Endothelial cell of umbilical vein (primary cell): ENCODE measurements around the gene APEH. TPM values are rescaled to one million over a fixed set of nuclear protein-coding genes. Genes with fewer than 3 reads are reported as not detected.

Experiments used
- BruUV-seq: library from RNA; stranded (reverse); fragments of 400-500 nt; replicated peaks from 2 replicates; lab custom pipeline; 2021; lab: Mats Ljungman, UMichigan
- CTCF ChIA-PET: fragments of 300-600, 350-600 bp; sonication (Branson Sonifier 250); formaldehyde crosslinking; loops from one replicate; lab custom pipeline; 2021; ENCODE audit warnings: antibody characterized with exemption, inconsistent platforms; lab: Charles Lee
- POLR2A ChIA-PET: fragments of 300-600, 350-600 bp; sonication (Branson Sonifier 250); formaldehyde crosslinking; loops from one replicate; lab custom pipeline; 2021; ENCODE audit warnings: antibody characterized with exemption, inconsistent platforms; lab: Charles Lee
- DNase-seq: peaks from one replicate; pipeline ENCODE4 v3.0.0-alpha.2; 2011; ENCODE audit warnings: low read depth, low spot score
- FAIRE-seq: peaks from 2 replicates; lab custom pipeline; 2011; peaks lifted over from hg19 to GRCh38; lab: Jason Lieb, UNC
- H2AFZ ChIP-seq: 2 replicates; pipeline ENCODE4 v1.6.0; 2012; ENCODE audit warnings: low read depth, low read length, control low read depth, inconsistent platforms
- H3K27ac ChIP-seq: 2 replicates; pipeline ENCODE4 v1.5.1; 2011; ENCODE audit warnings: low read depth, mild to moderate bottlenecking, control low read depth, low read length, moderate library complexity; ENCODE audit not compliant: insufficient read depth
- H3K27me3 ChIP-seq, 2 experiments: 2 replicates each; pipeline versions ENCODE4 v1.6.0 to v1.6.1; 2011; ENCODE audit warnings: low read length in 2 of 2, mixed read lengths in 1 of 2; ENCODE audit not compliant: control insufficient read depth in 2 of 2, insufficient read depth in 2 of 2
- H3K36me3 ChIP-seq, 2 experiments: 2 replicates in 1 of 2; 3 replicates in 1 of 2; pipeline ENCODE4 v1.5.1; 2011; ENCODE audit warnings: low read length in 2 of 2, mild to moderate bottlenecking in 1 of 2, moderate library complexity in 1 of 2; ENCODE audit not compliant: control insufficient read depth in 2 of 2, insufficient read depth in 2 of 2; ENCODE audit errors: extremely low read depth in 1 of 2
- H3K4me1 ChIP-seq: 3 replicates; pipeline ENCODE4 v1.5.1; 2011; ENCODE audit warnings: mild to moderate bottlenecking, low read length; ENCODE audit not compliant: control insufficient read depth, insufficient read depth; ENCODE audit errors: extremely low read depth
- H3K4me2 ChIP-seq: 2 replicates; pipeline ENCODE4 v1.6.1; 2011; ENCODE audit warnings: low read length, control low read depth, mixed read lengths; ENCODE audit not compliant: insufficient read depth
- H3K4me3 ChIP-seq, 3 experiments: fragments of 200-600 bp in 1 of 3; sonication (generic), shearing (Covaris generic) in 1 of 3; replicated peaks in 1 of 3; 2 replicates each; pipeline ENCODE4 v1.5.1; 2011 to 2016; ENCODE audit warnings: control low read depth in 3 of 3, low read length in 3 of 3, mild to moderate bottlenecking in 2 of 3, inconsistent platforms in 1 of 3, low read depth in 1 of 3, moderate library complexity in 1 of 3; ENCODE audit not compliant: insufficient read depth in 1 of 3
- H3K79me2 ChIP-seq: 2 replicates; pipeline ENCODE4 v1.6.0; 2012; ENCODE audit warnings: low read length, inconsistent platforms; ENCODE audit not compliant: control insufficient read depth, insufficient read depth
- H3K9ac ChIP-seq: replicated peaks from 2 replicates; pipeline ENCODE3; 2011; ENCODE audit warnings: low read length, control low read depth; ENCODE audit not compliant: insufficient read depth; ENCODE audit errors: extremely low read depth
- H3K9me1 ChIP-seq: replicated peaks from 3 replicates; pipeline ENCODE4 v1.6.0; 2011; ENCODE audit warnings: mild to moderate bottlenecking, low read length; ENCODE audit not compliant: control insufficient read depth, insufficient read depth; ENCODE audit errors: extremely low read depth
- H3K9me3 ChIP-seq: replicated peaks from 2 replicates; pipeline ENCODE4 v1.5.1; 2012; ENCODE audit warnings: low read length, inconsistent platforms; ENCODE audit not compliant: control insufficient read depth, insufficient read depth
- H4K20me1 ChIP-seq: replicated peaks from 2 replicates; pipeline ENCODE3; 2011; ENCODE audit warnings: mild to moderate bottlenecking, low read length; ENCODE audit not compliant: control insufficient read depth, insufficient read depth; ENCODE audit errors: extremely low read depth
- CTCF ChIP-seq, 2 donors: IDR thresholded peaks; 1 replicate in 1 of 2; 2 replicates in 1 of 2; pipeline ENCODE4 v1.5.1; 2011; ENCODE audit warnings: low read length in 2 of 2, mild to moderate bottlenecking in 2 of 2, moderate library complexity in 2 of 2, control low read depth in 1 of 2, inconsistent platforms in 1 of 2, low read depth in 1 of 2; ENCODE audit not compliant: insufficient read depth in 1 of 2; ENCODE audit errors: extremely low read depth in 1 of 2
- EZH2 ChIP-seq: IDR thresholded peaks from 2 replicates; pipeline ENCODE4 v1.6.1; 2012; ENCODE audit warnings: borderline replicate concordance, low read depth, mild to moderate bottlenecking, moderate library complexity, low read length, inconsistent platforms; ENCODE audit not compliant: severe bottlenecking
- FOS ChIP-seq: IDR thresholded peaks from 2 replicates; pipeline ENCODE4 v1.6.1; 2011; ENCODE audit warnings: mild to moderate bottlenecking, low read length, moderate library complexity, borderline replicate concordance; ENCODE audit not compliant: insufficient read depth
- GATA2 ChIP-seq: IDR thresholded peaks from 2 replicates; pipeline ENCODE4 v1.7.0; 2011; ENCODE audit warnings: low read depth, mild to moderate bottlenecking, moderate library complexity, mixed read lengths, low read length; ENCODE audit not compliant: insufficient read length, insufficient read depth
- JUN ChIP-seq: IDR thresholded peaks from 2 replicates; pipeline ENCODE4 v1.6.1; 2011; ENCODE audit warnings: borderline replicate concordance, low read depth; ENCODE audit not compliant: insufficient read length, insufficient read depth
- MYC ChIP-seq: IDR thresholded peaks from one replicate; pipeline ENCODE4 v1.6.1; 2011; ENCODE audit warnings: mild to moderate bottlenecking, low read depth, low read length
- POLR2A ChIP-seq: IDR thresholded peaks from 2 replicates; pipeline ENCODE4 v1.6.1; 2012; ENCODE audit warnings: low read depth, mild to moderate bottlenecking, control low read depth, low read length
- POLR2AphosphoS5 ChIP-seq: IDR thresholded peaks from 2 replicates; pipeline ENCODE4 v1.6.1; 2012; ENCODE audit warnings: low read depth, mild to moderate bottlenecking, control low read depth, low read length, moderate library complexity; ENCODE audit not compliant: insufficient read depth
- dilution Hi-C: fragments of 300-500 bp; cut with MboI; formaldehyde crosslinking; loops from one replicate; pipeline ENCODE4 v1.15.0; 2019; ENCODE audit warnings: low sequenced_read_pairs; ENCODE audit not compliant: extremely low pct_ligation_motif_present
- intact Hi-C: fragments of 100-400 bp; cut with micrococcal nuclease; formaldehyde crosslinking; loops from one replicate; pipeline ENCODE4 v1.10.0; 2022
- polyA plus RNA-seq, 4 experiments: library from polyadenylated mRNA; depleted of rRNA in 3 of 4; stranded (reverse) in 3 of 4; unstranded in 1 of 4; fragments of >200 nt; gene quantifications; 2 replicates each; pipeline versions ENCODE4 v1.2.1 to v1.2.3, GENCODE V29; 2011 to 2012; ENCODE audit warnings: missing spikeins in 1 of 4
- total RNA-seq: library from RNA; stranded (reverse); gene quantifications from 2 replicates; pipeline ENCODE4 v1.2.3, GENCODE V29; 2021
- TF ChIP-seq, protein P1 (sequence below): IDR thresholded peaks from 2 replicates; pipeline ENCODE4 v1.6.1; 2011; ENCODE audit not compliant: insufficient read depth, insufficient read length

APEH gene
- total and polyA plus RNA-seq, 2 donors (not counting 3 experiments of a cell fraction or from before 2014, with no cell fraction given) = 68.2 to 74.3 TPM

DNA sequence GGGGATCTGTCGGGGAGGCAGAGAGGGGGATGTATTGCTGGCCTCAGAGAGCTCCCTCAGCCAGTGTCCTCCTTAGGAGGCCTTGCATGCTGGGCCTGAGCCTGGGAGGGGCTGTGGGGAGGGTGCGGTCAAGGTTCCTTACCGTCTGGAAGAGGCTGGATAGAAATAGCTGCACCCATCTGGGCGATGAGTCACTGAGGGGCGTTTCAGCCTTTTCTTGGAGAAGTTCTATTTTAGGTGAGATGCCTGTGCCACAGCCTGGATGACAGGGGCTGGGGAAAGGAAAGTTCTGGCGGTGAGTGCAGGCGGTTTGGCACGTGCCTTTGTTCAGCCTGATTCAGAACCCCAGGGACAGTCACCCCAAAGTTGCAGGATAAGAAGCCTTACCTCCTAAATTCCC is 35.7 kb upstream of the APEH start:
- H3K36me3 ChIP-seq = no peaks in the 10 kb centered on the region
- no peaks in the 10 kb centered on the region for H3K9me3 ChIP-seq
- no peaks in the 10 kb centered on the region for H3K9me1 ChIP-seq
- H3K4me2 ChIP-seq = no peak overlapping the region
- no peak overlapping the region for H3K9ac ChIP-seq
- H2AFZ ChIP-seq = no peak overlapping the region
- intact Hi-C loops = no loop called here
- dilution Hi-C loops = no loop called here
- H3K27me3 ChIP-seq = peaks cover 0 to 2% of the 10 kb centered on the region in 2 experiments
- BruUV-seq = no TSS peak
- FAIRE-seq (no peak), DNase-seq (no peak)
- H3K79me2 ChIP-seq = no peaks in the 10 kb centered on the region
- H3K4me1 ChIP-seq = no peaks in the 10 kb centered on the region
- H3K27ac ChIP-seq = no peak overlapping the region
- H3K4me3 ChIP-seq = no peak overlapping the region
- CTCF ChIA-PET = no interaction called here
- TF ChIP-seq, protein P1, sequence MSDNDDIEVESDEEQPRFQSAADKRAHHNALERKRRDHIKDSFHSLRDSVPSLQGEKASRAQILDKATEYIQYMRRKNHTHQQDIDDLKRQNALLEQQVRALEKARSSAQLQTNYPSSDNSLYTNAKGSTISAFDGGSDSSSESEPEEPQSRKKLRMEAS = no peak
- TF ChIP-seq JUN = no peak
- TF ChIP-seq POLR2A = no peak
- no peak for TF ChIP-seq EZH2
- TF ChIP-seq FOS = no peak
- TF ChIP-seq GATA2 = no peak
- no peak for TF ChIP-seq MYC
- no peak for TF ChIP-seq CTCF (IDR thresholded peaks at IDR 0.05; ENCODE audit: extremely low read depth in 1 of 2, insufficient read depth in 1 of 2, low read depth in 1 of 2, low read length in 2 of 2)
- TF ChIP-seq POLR2AphosphoS5 = no peak
- POLR2A ChIA-PET = no interaction called here
- H4K20me1 ChIP-seq = no peaks in the 10 kb centered on the region
